ENCODE measurements around the gene GOLGA3.

DNA sequence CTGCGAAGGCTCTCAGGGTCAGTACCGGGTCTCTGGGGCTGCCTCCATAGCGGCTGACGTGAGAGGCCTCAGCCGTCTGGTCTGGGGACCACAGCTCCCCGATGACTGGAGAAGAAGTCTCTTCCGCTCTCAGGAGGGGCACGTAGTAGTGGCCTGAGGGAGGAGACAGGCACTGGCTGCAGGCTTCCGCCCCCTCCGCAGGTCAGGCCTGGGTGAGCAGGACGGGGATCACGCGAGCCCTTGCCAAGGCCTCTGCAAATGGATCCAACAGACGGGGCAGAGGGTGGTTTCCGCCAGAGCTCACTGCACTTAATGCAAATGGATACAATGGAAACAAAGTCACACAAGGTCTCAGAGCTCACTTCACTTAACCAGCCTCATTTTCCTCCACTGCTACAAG, 91.8 kb downstream of the GOLGA3 start:
- TF ChIP-seq CTCF (IDR thresholded peaks at IDR 0.05; ENCODE audit: insufficient read depth, low read depth, low read length) (no peak), EZH2 (IDR thresholded peaks at IDR 0.05; ENCODE audit: insufficient read depth, low read length) (no peak)
